HEK293T (cell line): ENCODE measurements around the gene SLC25A42.

Experiments used
- BHLHE40 ChIP-seq: fragments of 450-650 bp; IDR thresholded peaks from 2 replicates; pipeline ENCODE4 v1.6.1; 2016; ENCODE audit warnings: mild to moderate bottlenecking, moderate library complexity, borderline replicate concordance
- FOXK2 ChIP-seq: fragments of 450-650 bp; IDR thresholded peaks from 2 replicates; pipeline ENCODE4 v1.6.1; 2016; ENCODE audit warnings: mild to moderate bottlenecking
- SP1 ChIP-seq: fragments of 450-650 bp; IDR thresholded peaks from 2 replicates; pipeline ENCODE4 v1.6.1; 2017
- SUZ12 ChIP-seq: fragments of 450-650 bp; IDR thresholded peaks from 2 replicates; pipeline ENCODE4 v1.6.1; 2016; ENCODE audit warnings: mild to moderate bottlenecking

GRCh38 chr19:19122902-19123301 lies 59.1 kb downstream of the SLC25A42 start:
- no peak for TF ChIP-seq FOXK2
- TF ChIP-seq BHLHE40, result no peak
- no peak for TF ChIP-seq SP1
- TF ChIP-seq SUZ12, result no peak
